ENCODE measurements around the gene RCC1. TPM values are rescaled to one million over a fixed set of nuclear protein-coding genes. Genes with fewer than 3 reads are reported as not detected.

The RCC1 gene
- total and polyA plus RNA-seq, 2 donors (not counting 3 experiments of a cell fraction or from before 2014, with no cell fraction given), result 37.1 to 77.7 TPM

DNA sequence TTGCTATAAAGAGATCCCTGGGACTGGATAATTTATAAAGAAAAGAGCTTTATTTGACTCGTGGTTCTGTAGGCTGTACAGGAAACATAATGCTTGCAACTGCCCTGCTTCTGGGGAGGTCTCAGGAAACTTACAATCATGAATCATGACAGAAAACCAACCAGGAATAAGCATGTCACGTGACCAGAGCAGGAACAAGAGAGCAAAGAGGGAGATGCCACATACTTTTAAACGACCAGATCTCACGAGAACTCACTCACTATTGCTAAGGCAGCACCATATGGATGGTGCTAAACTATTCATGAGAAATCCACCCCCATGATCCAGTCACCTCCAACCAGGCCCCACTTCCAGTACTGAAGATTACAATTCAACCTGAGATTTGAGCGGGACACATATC, 49.8 kb upstream of the RCC1 start:
- FAIRE-seq, result peak; percentile 85
- Histone ChIP-seq H3K4me3 (replicated peaks in 1 of 3; ENCODE audit: insufficient read depth in 1 of 3, low read depth in 1 of 3, low read length in 3 of 3) (no peak overlapping the region), H2AFZ (ENCODE audit: low read depth, low read length) (peak overlapping the region; percentile 14), H3K9me1 (replicated peaks; ENCODE audit: control insufficient read depth, extremely low read depth, insufficient read depth, low read length) (no peaks in the 10 kb centered on the region), H3K4me1 (ENCODE audit: control insufficient read depth, extremely low read depth, insufficient read depth, low read length) (peaks cover 56% of the 10 kb centered on the region), H3K4me2 (ENCODE audit: insufficient read depth, low read length) (peak overlapping the region; percentile 85), H3K79me2 (ENCODE audit: control insufficient read depth, insufficient read depth, low read length) (peaks cover 10% of the 10 kb centered on the region), H3K27me3 (ENCODE audit: control insufficient read depth in 2 of 2, insufficient read depth in 2 of 2, low read length in 2 of 2) (no peaks in the 10 kb centered on the region), H3K9ac (replicated peaks; ENCODE audit: extremely low read depth, insufficient read depth, low read length) (peak overlapping the region; percentile 53), H3K27ac (ENCODE audit: insufficient read depth, low read depth, low read length) (peak overlapping the region; percentile 83), H4K20me1 (replicated peaks; ENCODE audit: control insufficient read depth, extremely low read depth, insufficient read depth, low read length) (no peaks in the 10 kb centered on the region), H3K9me3 (replicated peaks; ENCODE audit: control insufficient read depth, insufficient read depth, low read length) (no peaks in the 10 kb centered on the region), H3K36me3 (ENCODE audit: control insufficient read depth in 2 of 2, extremely low read depth in 1 of 2, insufficient read depth in 2 of 2, low read length in 2 of 2) (no peaks in the 10 kb centered on the region)
- peak; percentile 80 for TF ChIP-seq POLR2A (IDR thresholded peaks at IDR 0.05; ENCODE audit: low read depth, low read length)
- TF ChIP-seq EZH2 (IDR thresholded peaks at IDR 0.05; ENCODE audit: borderline replicate concordance, low read depth, low read length, severe bottlenecking), result no peak
- peak; percentile 45 for TF ChIP-seq FOS (IDR thresholded peaks at IDR 0.05; ENCODE audit: borderline replicate concordance, insufficient read depth, low read length)
- no peak for TF ChIP-seq MYC (IDR thresholded peaks at IDR 0.05; ENCODE audit: low read depth, low read length)
- TF ChIP-seq, protein P1, sequence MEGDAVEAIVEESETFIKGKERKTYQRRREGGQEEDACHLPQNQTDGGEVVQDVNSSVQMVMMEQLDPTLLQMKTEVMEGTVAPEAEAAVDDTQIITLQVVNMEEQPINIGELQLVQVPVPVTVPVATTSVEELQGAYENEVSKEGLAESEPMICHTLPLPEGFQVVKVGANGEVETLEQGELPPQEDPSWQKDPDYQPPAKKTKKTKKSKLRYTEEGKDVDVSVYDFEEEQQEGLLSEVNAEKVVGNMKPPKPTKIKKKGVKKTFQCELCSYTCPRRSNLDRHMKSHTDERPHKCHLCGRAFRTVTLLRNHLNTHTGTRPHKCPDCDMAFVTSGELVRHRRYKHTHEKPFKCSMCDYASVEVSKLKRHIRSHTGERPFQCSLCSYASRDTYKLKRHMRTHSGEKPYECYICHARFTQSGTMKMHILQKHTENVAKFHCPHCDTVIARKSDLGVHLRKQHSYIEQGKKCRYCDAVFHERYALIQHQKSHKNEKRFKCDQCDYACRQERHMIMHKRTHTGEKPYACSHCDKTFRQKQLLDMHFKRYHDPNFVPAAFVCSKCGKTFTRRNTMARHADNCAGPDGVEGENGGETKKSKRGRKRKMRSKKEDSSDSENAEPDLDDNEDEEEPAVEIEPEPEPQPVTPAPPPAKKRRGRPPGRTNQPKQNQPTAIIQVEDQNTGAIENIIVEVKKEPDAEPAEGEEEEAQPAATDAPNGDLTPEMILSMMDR (IDR thresholded peaks at IDR 0.05; ENCODE audit: extremely low read depth in 1 of 2, insufficient read depth in 1 of 2, low read depth in 1 of 2, low read length in 2 of 2), result no peak
- TF ChIP-seq JUN (IDR thresholded peaks at IDR 0.05; ENCODE audit: borderline replicate concordance, insufficient read depth, insufficient read length, low read depth), result peak; percentile 37
- TF ChIP-seq POLR2AphosphoS5 (IDR thresholded peaks at IDR 0.05; ENCODE audit: insufficient read depth, low read depth, low read length), result peak; percentile 70
- TF ChIP-seq GATA2 (IDR thresholded peaks at IDR 0.05; ENCODE audit: insufficient read depth, insufficient read length, low read depth, low read length), result no peak
- TF ChIP-seq, protein P2, sequence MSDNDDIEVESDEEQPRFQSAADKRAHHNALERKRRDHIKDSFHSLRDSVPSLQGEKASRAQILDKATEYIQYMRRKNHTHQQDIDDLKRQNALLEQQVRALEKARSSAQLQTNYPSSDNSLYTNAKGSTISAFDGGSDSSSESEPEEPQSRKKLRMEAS (IDR thresholded peaks at IDR 0.05; ENCODE audit: insufficient read depth, insufficient read length), result peak; percentile 59
- intact Hi-C loops (cut with micrococcal nuclease) (loop anchor here (2.0 kb wide), 1 partner anchor 35 kb away; no protein-coding TSS in a partner anchor), dilution Hi-C loops (cut with MboI; ENCODE audit: extremely low pct_ligation_motif_present, low sequenced_read_pairs) (no loop called here)
- no TSS peak for BruUV-seq (replicated peaks)
- ChIA-PET CTCF (interaction anchor here (0.9 to 1.9 kb wide), 5 partner anchors 9 to 102 kb away, joined by 3 to 7 read pairs (median 3); no protein-coding TSS in a partner anchor), POLR2A (no interaction called here)
- DNase-seq (ENCODE audit: low read depth, low spot score), result peak; percentile 92

All from endothelial cell of umbilical vein (primary cell).